ENCODE measurements around the gene BDKRB1.

The BDKRB1 gene

GRCh38 chr14:96273629-96274028 is 17.6 kb downstream of the BDKRB1 start:
- no peak for TF ChIP-seq NFIC (IDR thresholded peaks at IDR 0.05)
- TF ChIP-seq REST (IDR thresholded peaks at IDR 0.05; ENCODE audit: low read depth) = no peak
- TF ChIP-seq ZBTB7A (IDR thresholded peaks at IDR 0.05; ENCODE audit: low read depth) = no peak
- TF ChIP-seq TEAD4 (IDR thresholded peaks at IDR 0.05) = no peak

- TF ChIP-seq TCF12 (IDR thresholded peaks at IDR 0.05; ENCODE audit: low read depth) (no peak), TAF1 (IDR thresholded peaks at IDR 0.05; ENCODE audit: low read depth) (no peak), RAD21 (IDR thresholded peaks at IDR 0.05; ENCODE audit: low read depth) (no peak), TEAD4 (IDR thresholded peaks at IDR 0.05) (no peak), EP300 (IDR thresholded peaks at IDR 0.05; ENCODE audit: borderline replicate concordance) (no peak), REST (IDR thresholded peaks at IDR 0.05; ENCODE audit: low read depth) (no peak), MAX (IDR thresholded peaks at IDR 0.05) (no peak), ZBTB7A (IDR thresholded peaks at IDR 0.05; ENCODE audit: low read depth) (no peak), CREB1 (IDR thresholded peaks at IDR 0.05; ENCODE audit: low read depth) (no peak), YY1 (IDR thresholded peaks at IDR 0.05; ENCODE audit: low read depth) (no peak), EGR1 (IDR thresholded peaks at IDR 0.05) (no peak), CEBPB (IDR thresholded peaks at IDR 0.05) (no peak), FOXM1 (IDR thresholded peaks at IDR 0.05; ENCODE audit: borderline replicate concordance, low read depth) (no peak), NFIC (IDR thresholded peaks at IDR 0.05) (no peak), USF1 (IDR thresholded peaks at IDR 0.05) (no peak)
Observed at GRCh38 chr14:96274122-96274521, 18.1 kb downstream of the BDKRB1 start.

- TF ChIP-seq MAX (IDR thresholded peaks at IDR 0.05) (no peak), YY1 (IDR thresholded peaks at IDR 0.05; ENCODE audit: low read depth) (no peak), REST (IDR thresholded peaks at IDR 0.05; ENCODE audit: low read depth) (no peak), EP300 (IDR thresholded peaks at IDR 0.05; ENCODE audit: borderline replicate concordance) (no peak), RAD21 (IDR thresholded peaks at IDR 0.05; ENCODE audit: low read depth) (no peak), TCF12 (IDR thresholded peaks at IDR 0.05; ENCODE audit: low read depth) (no peak), FOXM1 (IDR thresholded peaks at IDR 0.05; ENCODE audit: borderline replicate concordance, low read depth) (no peak), CEBPB (IDR thresholded peaks at IDR 0.05) (no peak), TEAD4 (IDR thresholded peaks at IDR 0.05) (no peak), USF1 (IDR thresholded peaks at IDR 0.05) (no peak), CREB1 (IDR thresholded peaks at IDR 0.05; ENCODE audit: low read depth) (no peak), EGR1 (IDR thresholded peaks at IDR 0.05) (no peak), TAF1 (IDR thresholded peaks at IDR 0.05; ENCODE audit: low read depth) (no peak), ZBTB7A (IDR thresholded peaks at IDR 0.05; ENCODE audit: low read depth) (no peak), NFIC (IDR thresholded peaks at IDR 0.05) (no peak)
Observed at GRCh38 chr14:96274543-96274942, 18.5 kb downstream of the BDKRB1 start.

GRCh38 chr14:96275177-96276112 is 19.4 kb downstream of the BDKRB1 start:
- TF ChIP-seq MAX (IDR thresholded peaks at IDR 0.05) (no peak), RAD21 (IDR thresholded peaks at IDR 0.05; ENCODE audit: low read depth) (peak; percentile 93)
